Gastroesophageal sphincter (tissue), 4 donors: ENCODE results near the gene ENPEP. TPM values are rescaled to one million over a fixed set of nuclear protein-coding genes. Genes with fewer than 3 reads are reported as not detected.

Experiments
- ATAC-seq: fragments of 150-250 bp; one replicate; pipeline ENCODE4 v1.9.1; 2016; ENCODE audit warnings: mild to moderate bottlenecking, moderate library complexity
- H3K27ac ChIP-seq, 4 donors: fragments of 200-600 bp; sonication (generic) in 3 of 4; 1 replicate in 3 of 4; 2 replicates in 1 of 4; pipeline ENCODE4 v1.5.1; 2016 to 2019
- H3K27me3 ChIP-seq: fragments of 200-600 bp; sonication (generic); one replicate; pipeline ENCODE4 v1.5.1; 2019
- H3K36me3 ChIP-seq, 2 donors: fragments of 200-600 bp; sonication (generic); one replicate each; pipeline ENCODE4 v1.5.1; 2019; ENCODE audit warnings: control low read depth in 1 of 2
- H3K4me1 ChIP-seq, 3 donors: fragments of 200-600 bp; sonication (generic); 1 replicate in 2 of 3; 2 replicates in 1 of 3; pipeline ENCODE4 v1.5.1; 2016 to 2019; ENCODE audit warnings: control low read depth in 2 of 3
- H3K4me3 ChIP-seq, 2 donors: fragments of 200-600 bp; sonication (generic); one replicate each; pipeline ENCODE4 v1.5.1; 2019; ENCODE audit warnings: mild to moderate bottlenecking in 1 of 2, moderate library complexity in 1 of 2
- H3K9me3 ChIP-seq, 3 donors: fragments of 200-600 bp; sonication (generic); one replicate each; pipeline ENCODE4 v1.5.1; 2017 to 2019; ENCODE audit warnings: control low read depth in 2 of 3
- CTCF ChIP-seq, 4 experiments: fragments of 200-600 bp in 2 of 4; fragments of 450-650 bp in 2 of 4; sonication (generic) in 1 of 4; IDR thresholded peaks; one replicate each; pipeline ENCODE4 v1.5.1; 2017 to 2019; ENCODE audit warnings: antibody characterized with exemption in 4 of 4, mild to moderate bottlenecking in 2 of 4, moderate library complexity in 2 of 4
- EP300 ChIP-seq: sonication (generic); formaldehyde crosslinking; IDR thresholded peaks from one replicate; pipeline ENCODE4 v1.6.1; 2017; ENCODE audit warnings: antibody characterized with exemption, mild to moderate bottlenecking
- POLR2A ChIP-seq, 2 donors: fragments of 450-650 bp; IDR thresholded peaks; one replicate each; pipeline ENCODE4 v1.6.1; 2017; ENCODE audit warnings: antibody characterized with exemption in 2 of 2, mild to moderate bottlenecking in 2 of 2, moderate library complexity in 1 of 2
- POLR2AphosphoS5 ChIP-seq: sonication (generic); formaldehyde crosslinking; IDR thresholded peaks from one replicate; pipeline ENCODE4 v1.6.1; 2017; ENCODE audit warnings: antibody characterized with exemption
- WGBS, 2 donors: methylation state at CpG; one replicate each; pipeline ENCODE4 v1.1.5; 2018; ENCODE audit warnings: low coverage in 1 of 2; 5-methylcytosine and 5-hydroxymethylcytosine counted together
- small RNA-seq, 4 donors: library from RNA; depleted of rRNA; stranded (forward); fragments of <200 nt; gene quantifications; one replicate each; pipeline ENCODE3, GENCODE V24; 2016
- total RNA-seq, 4 donors: library from RNA; depleted of rRNA; stranded (reverse); fragments of >200 nt; gene quantifications; one replicate each; pipeline ENCODE4 v1.1.0, GENCODE V29; 2016

The ENPEP gene
- total RNA-seq, 4 donors from 2014 or later, result 2.9 to 7.0 (median 6.3) TPM

DNA sequence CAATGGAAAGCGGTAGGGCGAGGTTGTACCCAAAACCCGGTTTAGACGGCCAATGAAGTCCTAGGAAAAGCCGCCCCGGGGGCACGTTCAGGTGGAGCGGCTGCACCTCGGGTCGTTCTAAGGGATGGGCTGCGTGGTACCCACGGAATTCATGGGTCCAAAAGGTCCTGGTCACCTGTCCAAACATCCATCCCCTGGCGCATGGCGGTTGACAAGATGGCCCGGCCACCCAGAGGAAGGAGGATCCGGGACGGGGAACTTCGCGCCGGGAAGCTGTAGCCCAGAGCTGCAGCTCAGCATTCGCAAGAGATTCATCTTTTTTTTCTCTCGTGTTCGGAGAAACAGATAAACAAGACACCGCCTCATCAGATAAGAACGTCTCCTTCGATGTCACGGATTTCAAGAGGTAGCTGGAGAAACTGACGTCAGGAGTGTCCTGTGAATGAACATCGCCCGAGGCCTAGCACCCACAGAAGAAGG, 136.1 kb downstream of the ENPEP start:
- no peak for ATAC-seq
- peak overlapping the region in 1 of 2 donors; percentile 36 for H3K4me3 ChIP-seq

DNA sequence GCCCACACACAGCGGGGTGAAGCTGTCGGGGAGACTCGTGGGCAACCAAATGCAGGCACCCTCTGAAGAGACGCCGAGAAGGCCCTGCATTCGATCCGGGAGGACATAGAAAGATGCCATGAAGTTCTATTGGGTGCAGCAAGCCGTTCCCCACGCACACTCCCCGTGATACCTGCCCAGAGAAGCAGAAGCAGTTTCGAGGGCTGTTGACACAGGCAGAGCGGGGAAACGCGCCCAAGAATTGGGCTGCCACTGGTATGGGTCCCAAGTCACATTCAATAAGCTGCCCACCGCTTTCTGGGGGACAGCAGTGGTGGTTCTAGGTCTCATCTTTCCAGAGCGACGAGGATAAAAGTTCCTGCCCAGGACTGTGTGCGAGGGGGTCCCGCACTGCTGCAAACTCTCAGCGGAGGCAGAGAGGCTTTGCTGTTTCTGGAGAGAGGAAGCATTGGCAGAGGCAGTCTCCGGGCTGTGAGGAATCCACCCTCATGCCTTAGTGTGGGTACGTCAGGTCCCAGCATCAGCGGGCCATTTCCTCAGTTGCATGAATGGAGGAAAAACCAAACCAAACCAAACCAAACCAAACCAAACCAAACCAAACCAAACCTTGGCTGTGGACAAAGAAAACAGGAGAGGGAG, 136.8 kb downstream of the ENPEP start:
- 83% methylated on average over 3 of the region's 23 CpGs; no CpG with 5 or more reads in 1 of the 2 donors for WGBS, 2 donors
- peaks cover 0 to 31% (median 0%) of the 10 kb centered on the region in 3 donors for H3K4me1 ChIP-seq
- no peak for ATAC-seq
- no peak overlapping the region for H3K4me3 ChIP-seq
- no peak overlapping the region for H3K27ac ChIP-seq
- no peak for TF ChIP-seq POLR2A (IDR thresholded peaks at IDR 0.05)
- no peak for TF ChIP-seq POLR2AphosphoS5
- TF ChIP-seq CTCF (IDR thresholded peaks at IDR 0.05), result no peak
- TF ChIP-seq EP300, result no peak
- H3K9me3 ChIP-seq, result no peaks in the 10 kb centered on the region
- no peaks in the 10 kb centered on the region for H3K36me3 ChIP-seq
- peaks cover 81% of the 10 kb centered on the region for H3K27me3 ChIP-seq

More for the DNA sequence above, 136.1 kb downstream of the ENPEP start:
- no peaks in the 10 kb centered on the region for H3K9me3 ChIP-seq
- 30 to 77% methylated on average over 3 to 9 of the region's 30 CpGs for WGBS, 2 donors
- no peak overlapping the region for H3K27ac ChIP-seq
- no peaks in the 10 kb centered on the region for H3K36me3 ChIP-seq
- peaks cover 0 to 24% (median 0%) of the 10 kb centered on the region in 3 donors for H3K4me1 ChIP-seq
- no peak for TF ChIP-seq POLR2AphosphoS5
- TF ChIP-seq CTCF (IDR thresholded peaks at IDR 0.05), result no peak
- TF ChIP-seq EP300, result no peak
- no peak for TF ChIP-seq POLR2A (IDR thresholded peaks at IDR 0.05)
- peaks cover 77% of the 10 kb centered on the region for H3K27me3 ChIP-seq

- Histone ChIP-seq H3K4me1 (peaks cover 0 to 39% (median 0%) of the 10 kb centered on the region in 3 donors), H3K27ac (no peak overlapping the region), H3K36me3 (no peaks in the 10 kb centered on the region), H3K27me3 (peaks cover 83% of the 10 kb centered on the region), H3K9me3 (no peaks in the 10 kb centered on the region), H3K4me3 (no peak overlapping the region)
- TF ChIP-seq EP300, result no peak
- no peak for TF ChIP-seq POLR2A (IDR thresholded peaks at IDR 0.05)
- no peak for TF ChIP-seq POLR2AphosphoS5
- no peak for TF ChIP-seq CTCF (IDR thresholded peaks at IDR 0.05)
- ATAC-seq, result no peak
- 39 to 78% methylated on average over 3 of the region's 3 CpGs for WGBS, 2 donors
These were observed 137.8 kb downstream of the ENPEP start for GRCh38 chr4:110613745-110614144.

DNA sequence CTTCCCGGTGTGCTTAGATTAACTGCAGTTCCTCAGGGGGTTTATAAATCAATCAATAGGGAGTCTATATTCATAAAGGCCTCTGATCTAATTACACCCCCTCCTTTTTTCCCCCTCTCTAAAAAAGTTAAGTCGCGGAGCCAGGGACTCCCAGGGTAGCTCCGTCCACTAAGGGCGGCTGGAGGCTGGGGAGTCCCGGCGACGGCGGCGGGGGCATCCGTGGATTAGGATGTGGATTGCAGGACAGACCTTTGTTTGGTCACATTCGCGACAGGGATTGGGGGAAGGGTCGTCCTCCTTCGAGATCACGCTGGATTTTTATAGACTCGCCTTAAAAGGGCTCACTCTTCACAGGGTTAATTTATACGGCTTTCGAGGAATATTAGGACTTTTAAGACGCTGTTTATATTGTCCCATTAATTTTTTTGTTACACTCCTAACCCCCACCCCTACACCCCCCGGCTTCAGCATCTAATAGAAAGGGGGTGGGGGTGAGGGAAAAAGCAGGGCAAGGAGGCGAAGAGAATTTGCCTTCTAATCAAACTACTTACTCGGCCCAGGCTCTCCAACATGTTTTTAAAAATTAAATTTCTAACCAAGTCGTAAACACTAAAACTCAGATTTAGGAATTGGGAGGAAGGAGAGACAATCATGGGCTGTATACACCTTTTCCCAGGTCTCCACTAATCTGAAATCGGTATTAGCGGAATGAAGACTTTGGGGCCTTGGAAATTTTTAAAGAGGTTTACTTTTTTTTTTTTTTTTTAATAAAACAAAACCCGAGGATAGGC, 138.4 kb downstream of the ENPEP start:
- Histone ChIP-seq H3K4me3 (no peak overlapping the region), H3K9me3 (no peaks in the 10 kb centered on the region), H3K27ac (no peak overlapping the region), H3K27me3 (peaks cover 88% of the 10 kb centered on the region), H3K36me3 (no peaks in the 10 kb centered on the region), H3K4me1 (peaks cover 0 to 42% (median 0%) of the 10 kb centered on the region in 3 donors)
- ATAC-seq, result no peak
- TF ChIP-seq POLR2AphosphoS5 (no peak), CTCF (IDR thresholded peaks at IDR 0.05) (no peak), EP300 (no peak), POLR2A (IDR thresholded peaks at IDR 0.05) (no peak)
- WGBS, 2 donors, result 46 to 66% methylated on average over 18 to 24 of the region's 27 CpGs

Small RNA genes within 50 kb of the gene (small RNA-seq; reads per million reads assigned to genes)
- 0 reads per million in 4 donors for gene RF00494

Other genes with a start within 250 kb of the ENPEP start
- gene PITX2, start 146.9 kb downstream of the ENPEP start, total RNA-seq, result 10 to 100 TPM in 2 of 4 donors, 1 to 10 TPM in 2; 3.5 to 31.3 (median 18.2) TPM